ENCODE results near the gene UBAP2L. TPM values are rescaled to one million over a fixed set of nuclear protein-coding genes. Genes with fewer than 3 reads are reported as not detected.
A peak's percentile ranks its signal among the peaks of the same experiment; 100 is the strongest.

UBAP2L gene
- total RNA-seq, 4 donors from 2014 or later: 57.8 to 102 (median 88.8) TPM

DNA sequence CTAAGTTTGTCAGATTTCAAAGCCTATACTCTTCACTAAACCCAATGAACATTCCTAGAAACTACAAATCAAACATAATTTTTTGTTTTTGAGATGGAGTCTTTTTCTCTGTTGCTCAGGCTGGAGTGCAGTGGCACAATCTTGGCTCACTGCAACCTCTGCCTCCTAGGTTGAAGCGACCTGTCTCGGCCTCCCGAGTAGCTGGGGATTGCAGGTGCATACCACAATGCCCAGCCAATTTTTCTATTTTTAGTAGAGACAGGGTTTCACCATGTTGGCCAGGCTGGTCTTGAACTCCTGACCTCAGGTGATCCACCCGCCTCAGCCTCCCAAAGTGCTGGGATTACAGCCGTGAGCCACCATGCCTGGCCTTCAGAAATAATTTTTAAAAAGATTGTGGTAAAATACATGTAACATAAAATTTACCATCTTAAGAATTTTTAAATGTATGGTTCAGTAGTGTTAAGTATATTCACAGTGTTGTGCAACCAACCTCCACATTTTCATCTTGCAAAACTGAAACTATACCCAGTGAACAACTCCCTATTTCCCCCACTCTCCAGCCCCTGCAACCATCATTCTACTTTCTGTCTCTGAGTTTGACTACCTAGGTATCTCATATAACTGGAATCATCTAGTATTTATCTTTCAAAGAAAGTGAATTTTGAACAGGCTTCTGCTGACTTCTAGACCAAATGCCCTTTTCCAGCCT is 11.9 kb upstream of the UBAP2L start:
- Histone ChIP-seq H3K4me3 (replicated peaks in 1 of 3) (no peak overlapping the region), H3K27ac (no peak overlapping the region), H3K27me3 (no peaks in the 10 kb centered on the region), H3K9me3 (no peaks in the 10 kb centered on the region), H3K36me3 (peaks cover 69 to 74% of the 10 kb centered on the region in 2 donors), H3K4me1 (no peaks in the 10 kb centered on the region)
- no peak for DNase-seq
- TF ChIP-seq, protein P1, sequence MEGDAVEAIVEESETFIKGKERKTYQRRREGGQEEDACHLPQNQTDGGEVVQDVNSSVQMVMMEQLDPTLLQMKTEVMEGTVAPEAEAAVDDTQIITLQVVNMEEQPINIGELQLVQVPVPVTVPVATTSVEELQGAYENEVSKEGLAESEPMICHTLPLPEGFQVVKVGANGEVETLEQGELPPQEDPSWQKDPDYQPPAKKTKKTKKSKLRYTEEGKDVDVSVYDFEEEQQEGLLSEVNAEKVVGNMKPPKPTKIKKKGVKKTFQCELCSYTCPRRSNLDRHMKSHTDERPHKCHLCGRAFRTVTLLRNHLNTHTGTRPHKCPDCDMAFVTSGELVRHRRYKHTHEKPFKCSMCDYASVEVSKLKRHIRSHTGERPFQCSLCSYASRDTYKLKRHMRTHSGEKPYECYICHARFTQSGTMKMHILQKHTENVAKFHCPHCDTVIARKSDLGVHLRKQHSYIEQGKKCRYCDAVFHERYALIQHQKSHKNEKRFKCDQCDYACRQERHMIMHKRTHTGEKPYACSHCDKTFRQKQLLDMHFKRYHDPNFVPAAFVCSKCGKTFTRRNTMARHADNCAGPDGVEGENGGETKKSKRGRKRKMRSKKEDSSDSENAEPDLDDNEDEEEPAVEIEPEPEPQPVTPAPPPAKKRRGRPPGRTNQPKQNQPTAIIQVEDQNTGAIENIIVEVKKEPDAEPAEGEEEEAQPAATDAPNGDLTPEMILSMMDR (IDR thresholded peaks at IDR 0.05): no peak
- TF ChIP-seq POLR2A (IDR thresholded peaks at IDR 0.05): no peak
- WGBS, 2 donors: 91 to 96% methylated on average over 5 of the region's 5 CpGs
- intact Hi-C loops (cut with DNase I): no loop called here

DNA sequence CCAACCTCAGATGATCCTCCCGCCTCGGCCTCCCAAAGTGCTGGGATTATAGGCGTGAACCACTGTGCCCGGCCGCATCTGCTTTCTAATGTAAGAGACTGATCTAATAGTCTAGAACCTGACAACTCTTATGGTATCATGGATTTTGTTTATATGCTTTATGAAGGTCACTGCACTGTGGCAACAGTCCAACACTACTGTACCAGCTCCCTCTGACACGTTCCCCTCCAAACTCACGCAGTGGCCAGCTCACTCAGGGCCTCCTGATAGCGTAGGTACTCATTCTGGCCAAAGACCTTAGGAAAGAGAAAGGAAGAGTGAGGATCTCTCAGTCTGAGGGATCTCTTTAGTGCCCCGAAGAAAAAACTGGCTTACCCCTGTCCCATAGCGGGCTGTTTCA is 8.7 kb upstream of the UBAP2L start:
- H3K4me1 ChIP-seq: no peaks in the 10 kb centered on the region
- TF ChIP-seq, protein P1 (IDR thresholded peaks at IDR 0.05): no peak
- TF ChIP-seq POLR2A (IDR thresholded peaks at IDR 0.05): no peak
- WGBS, 2 donors: 96 to 99% methylated on average over 10 of the region's 10 CpGs
- no peak overlapping the region for H3K4me3 ChIP-seq (replicated peaks in 1 of 3)
- H3K27ac ChIP-seq: no peak overlapping the region
- peaks cover 62 to 69% of the 10 kb centered on the region in 2 donors for H3K36me3 ChIP-seq
- H3K27me3 ChIP-seq: no peaks in the 10 kb centered on the region
- no peaks in the 10 kb centered on the region for H3K9me3 ChIP-seq
- DNase-seq: no peak
- intact Hi-C loops (cut with DNase I): no loop called here

DNA sequence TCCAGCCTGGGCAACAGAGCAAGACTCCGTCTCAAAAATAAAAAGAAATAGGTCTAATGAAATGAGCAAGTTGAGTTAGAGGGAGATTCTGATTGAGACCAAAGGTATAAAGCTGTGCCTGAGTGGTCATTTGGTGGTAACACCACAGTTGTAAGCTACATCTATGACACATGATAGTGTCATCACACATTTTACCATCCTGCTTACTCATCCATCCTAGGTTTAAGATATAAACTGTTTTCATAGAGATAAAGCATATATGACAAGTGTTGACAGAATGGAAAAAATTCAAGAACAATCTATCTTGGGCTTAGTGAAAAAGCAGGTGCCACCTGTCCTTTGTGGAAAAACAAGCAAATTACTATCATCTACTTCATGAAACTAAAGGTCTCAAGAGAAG is 7.5 kb upstream of the UBAP2L start:
- Histone ChIP-seq H3K4me3 (replicated peaks in 1 of 3) (no peak overlapping the region), H3K36me3 (peaks cover 50 to 57% of the 10 kb centered on the region in 2 donors), H3K27ac (no peak overlapping the region), H3K27me3 (no peaks in the 10 kb centered on the region), H3K4me1 (peaks cover 2 to 8% of the 10 kb centered on the region in 2 donors), H3K9me3 (no peaks in the 10 kb centered on the region)
- WGBS, 2 donors: 96 to 100% methylated on average over 1 of the region's 1 CpG
- intact Hi-C loops (cut with DNase I): no loop called here
- no peak for TF ChIP-seq POLR2A (IDR thresholded peaks at IDR 0.05)
- TF ChIP-seq, protein P1 (IDR thresholded peaks at IDR 0.05): no peak
- no peak for DNase-seq

DNA sequence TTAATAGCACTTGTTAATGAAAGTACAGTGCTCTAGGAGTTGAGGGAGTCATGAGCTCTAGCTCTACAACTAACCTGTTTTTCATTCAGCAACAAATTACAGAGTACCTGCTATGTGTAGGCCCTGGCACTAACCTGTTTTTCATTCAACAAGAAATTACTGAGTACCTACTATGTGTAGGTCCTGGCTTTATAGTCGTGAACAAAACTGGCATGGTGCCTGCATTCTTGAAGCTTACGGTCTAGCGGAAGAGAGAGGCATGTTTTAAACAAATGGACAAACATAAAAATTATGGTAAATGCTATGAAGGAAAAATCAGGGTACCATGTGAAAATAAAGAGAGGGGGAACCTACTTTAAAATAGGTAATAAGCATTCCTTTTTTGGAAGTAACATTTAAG is 2.2 kb upstream of the UBAP2L start:
- WGBS, 2 donors: 76 to 77% methylated on average over 3 of the region's 3 CpGs
- no peak for DNase-seq
- Histone ChIP-seq H3K4me1 (peaks cover 32% of the 10 kb centered on the region in 2 donors), H3K4me3 (replicated peaks in 1 of 3) (no peak overlapping the region), H3K27ac (no peak overlapping the region), H3K27me3 (no peaks in the 10 kb centered on the region), H3K36me3 (peaks cover 8 to 9% of the 10 kb centered on the region in 2 donors), H3K9me3 (no peaks in the 10 kb centered on the region)
- intact Hi-C loops (cut with DNase I): no loop called here
- TF ChIP-seq, protein P1 (IDR thresholded peaks at IDR 0.05): no peak
- no peak for TF ChIP-seq POLR2A (IDR thresholded peaks at IDR 0.05)

DNA sequence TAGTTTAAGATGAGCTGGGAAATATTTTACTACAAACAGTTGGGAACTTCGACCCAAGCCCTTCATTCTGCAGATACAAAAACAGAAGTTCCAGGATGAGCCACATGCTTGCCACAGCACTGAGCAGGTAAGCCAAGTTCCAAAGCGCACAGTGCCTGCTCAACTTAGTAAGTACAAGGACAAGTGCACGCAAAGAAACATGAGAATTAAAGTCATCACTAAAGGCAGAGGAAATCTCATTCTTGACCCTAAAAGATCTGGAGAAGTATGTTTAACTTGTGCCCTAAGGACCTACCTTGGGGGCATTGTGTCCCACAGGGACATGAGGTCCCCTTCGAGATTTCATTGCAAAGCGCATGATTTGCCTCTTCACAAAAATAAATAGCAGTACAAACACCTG is 1.2 kb upstream of the UBAP2L start:
- H3K4me1 ChIP-seq: peaks cover 33 to 36% of the 10 kb centered on the region in 2 donors
- no peaks in the 10 kb centered on the region for H3K27me3 ChIP-seq
- TF ChIP-seq, protein P1 (IDR thresholded peaks at IDR 0.05): no peak
- no peak for TF ChIP-seq POLR2A (IDR thresholded peaks at IDR 0.05)
- H3K9me3 ChIP-seq: no peaks in the 10 kb centered on the region
- H3K27ac ChIP-seq: peak overlapping the region; percentile 97 to 100 (median 99)
- DNase-seq: peak; percentile 21 to 28
- no peaks in the 10 kb centered on the region for H3K36me3 ChIP-seq
- intact Hi-C loops (cut with DNase I): no loop called here
- H3K4me3 ChIP-seq (replicated peaks in 1 of 3): peak overlapping the region; percentile 80 to 97 (median 97)
- WGBS, 2 donors: 9 to 14% methylated on average over 5 of the region's 5 CpGs

Measured in thyroid gland (tissue), 4 donors.